GM18519 (cell line): ENCODE data around the gene OVCH2.
A peak's percentile ranks its signal among the peaks of the same experiment; 100 is the strongest.
"Not testable (repeated sequence)": the region's sequence is repeated elsewhere in the genome, so short reads cannot be mapped to it uniquely, and the experiment has no call there.

Experiments
- ATAC-seq: cut with Tn5 transposase; IDR thresholded peaks from one replicate; pipeline ENCODE4 v1.9.1; 2021; ENCODE audit warnings: mild to moderate bottlenecking, moderate library complexity; ENCODE audit not compliant: unreplicated experiment, low FRiP score

Gene OVCH2

GRCh38 chr11:7672276-7672959, 33.9 kb downstream of the OVCH2 start:
- no peak for ATAC-seq

DNA sequence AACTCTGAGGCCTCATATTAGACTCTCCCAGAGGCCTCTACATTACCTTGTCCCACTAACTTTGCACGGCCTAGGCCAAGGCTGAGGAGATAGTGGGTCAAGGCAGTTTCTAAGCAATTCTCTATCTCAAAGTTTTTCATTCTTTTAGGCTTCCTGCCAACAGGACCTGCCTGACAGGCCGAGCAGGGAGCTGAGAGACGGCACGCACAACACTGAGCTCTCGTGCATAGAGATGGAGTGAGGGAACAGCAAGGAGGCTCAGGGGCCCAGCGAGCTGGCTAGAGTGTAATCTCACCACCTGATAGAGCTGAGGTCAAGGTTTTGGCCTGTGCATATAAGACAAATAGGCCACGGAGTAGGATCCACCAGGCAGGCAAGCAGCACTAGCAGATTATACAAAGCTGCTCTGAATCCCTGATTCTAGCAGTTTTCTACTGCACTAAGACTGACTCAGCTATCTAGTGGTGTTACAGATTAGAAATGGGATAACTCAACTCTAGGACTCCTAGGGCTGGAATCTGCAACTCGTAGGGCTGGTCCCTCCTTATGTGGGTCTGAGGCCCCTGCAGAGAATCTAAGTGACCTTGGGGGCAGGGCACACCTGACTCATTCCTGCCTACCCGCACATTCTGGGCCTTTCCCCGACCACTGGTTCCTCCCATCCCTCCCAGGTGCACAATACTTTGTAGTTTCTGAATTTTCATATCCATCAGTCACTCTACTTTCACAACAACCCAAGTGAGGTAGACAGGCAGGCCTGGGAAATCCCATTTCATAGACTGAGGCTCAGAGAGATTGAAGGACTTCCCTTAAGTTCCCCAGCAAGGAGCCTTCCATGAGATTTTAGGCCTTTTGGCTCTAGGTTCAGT, 34.7 kb downstream of the OVCH2 start:
- ATAC-seq: peak; percentile 53

DNA sequence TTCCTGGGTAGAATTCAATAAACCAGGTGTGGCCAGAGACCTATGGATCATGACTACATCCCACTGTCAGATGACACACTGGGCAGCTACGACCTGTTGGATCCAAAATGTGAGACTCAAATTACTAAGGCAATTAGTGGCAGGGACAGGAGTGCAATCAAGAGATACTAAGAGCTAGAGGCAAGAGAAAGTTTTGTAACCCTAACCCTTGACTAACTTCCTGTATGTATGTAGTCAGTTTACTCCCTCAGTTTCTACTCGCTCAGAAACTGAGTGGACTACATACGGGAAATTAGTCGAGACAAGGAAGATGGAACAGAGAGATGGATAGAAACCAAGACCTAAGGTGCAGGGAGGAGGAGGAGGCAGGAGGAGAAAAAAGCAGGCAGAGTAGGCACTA, 35.6 kb downstream of the OVCH2 start:
- ATAC-seq: no peak

- ATAC-seq: no peak
These were observed 37.4 kb downstream of the OVCH2 start for GRCh38 chr11:7668911-7669310.

DNA sequence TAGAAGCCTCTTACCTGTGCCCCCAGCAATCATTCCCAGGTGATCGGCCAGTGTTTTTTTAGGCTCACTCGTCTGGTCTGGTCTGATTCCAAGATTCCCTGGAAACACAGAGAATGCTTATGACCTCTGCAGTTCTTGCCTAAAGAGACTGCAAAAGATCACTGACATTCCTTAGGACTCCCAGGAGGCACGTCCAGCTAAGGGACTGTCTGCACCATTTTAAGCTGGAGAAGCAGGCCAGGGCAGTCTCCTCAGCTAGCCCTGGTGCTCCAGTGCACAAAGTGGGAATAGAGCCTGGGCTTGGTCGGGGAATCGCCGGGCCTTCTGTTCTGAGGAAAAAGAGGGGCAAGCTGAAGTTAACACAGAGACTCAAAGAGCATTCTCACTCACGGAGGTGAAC, 37.8 kb downstream of the OVCH2 start:
- ATAC-seq: no peak

DNA sequence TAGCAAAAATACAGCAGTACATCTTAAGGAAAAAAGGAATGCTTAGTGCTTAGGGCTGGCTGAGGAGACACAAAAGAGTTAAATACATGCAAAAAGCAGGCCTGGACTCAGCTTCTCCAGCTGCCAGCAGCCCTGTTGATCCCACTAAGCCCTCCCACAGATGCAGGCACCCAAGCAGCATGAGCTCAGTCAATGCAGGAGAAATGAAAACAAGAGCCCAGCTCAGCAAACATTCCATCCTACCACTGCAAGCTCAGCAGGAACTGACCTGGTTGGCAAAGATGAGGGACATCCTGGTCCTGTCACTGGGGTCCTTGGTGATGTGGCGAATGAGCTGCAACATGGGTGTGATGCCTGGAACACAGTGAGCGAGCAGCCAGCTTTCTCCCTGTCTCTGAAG, 38.8 kb downstream of the OVCH2 start:
- ATAC-seq: no peak

GRCh38 chr11:7666292-7666866, 39.9 kb downstream of the OVCH2 start:
- no peak for ATAC-seq

GRCh38 chr11:7665473-7666291, 40.6 kb downstream of the OVCH2 start:
- peak; percentile 96 for ATAC-seq

GRCh38 chr11:7664867-7665266, 41.4 kb downstream of the OVCH2 start:
- no peak for ATAC-seq

GRCh38 chr11:7663531-7663930, 42.7 kb downstream of the OVCH2 start:
- not testable (repeated sequence) for ATAC-seq

- no peak for ATAC-seq
These were observed 48.8 kb downstream of the OVCH2 start for GRCh38 chr11:7657306-7658025.

GRCh38 chr11:7656704-7657103, 49.6 kb downstream of the OVCH2 start:
- ATAC-seq: no peak

DNA sequence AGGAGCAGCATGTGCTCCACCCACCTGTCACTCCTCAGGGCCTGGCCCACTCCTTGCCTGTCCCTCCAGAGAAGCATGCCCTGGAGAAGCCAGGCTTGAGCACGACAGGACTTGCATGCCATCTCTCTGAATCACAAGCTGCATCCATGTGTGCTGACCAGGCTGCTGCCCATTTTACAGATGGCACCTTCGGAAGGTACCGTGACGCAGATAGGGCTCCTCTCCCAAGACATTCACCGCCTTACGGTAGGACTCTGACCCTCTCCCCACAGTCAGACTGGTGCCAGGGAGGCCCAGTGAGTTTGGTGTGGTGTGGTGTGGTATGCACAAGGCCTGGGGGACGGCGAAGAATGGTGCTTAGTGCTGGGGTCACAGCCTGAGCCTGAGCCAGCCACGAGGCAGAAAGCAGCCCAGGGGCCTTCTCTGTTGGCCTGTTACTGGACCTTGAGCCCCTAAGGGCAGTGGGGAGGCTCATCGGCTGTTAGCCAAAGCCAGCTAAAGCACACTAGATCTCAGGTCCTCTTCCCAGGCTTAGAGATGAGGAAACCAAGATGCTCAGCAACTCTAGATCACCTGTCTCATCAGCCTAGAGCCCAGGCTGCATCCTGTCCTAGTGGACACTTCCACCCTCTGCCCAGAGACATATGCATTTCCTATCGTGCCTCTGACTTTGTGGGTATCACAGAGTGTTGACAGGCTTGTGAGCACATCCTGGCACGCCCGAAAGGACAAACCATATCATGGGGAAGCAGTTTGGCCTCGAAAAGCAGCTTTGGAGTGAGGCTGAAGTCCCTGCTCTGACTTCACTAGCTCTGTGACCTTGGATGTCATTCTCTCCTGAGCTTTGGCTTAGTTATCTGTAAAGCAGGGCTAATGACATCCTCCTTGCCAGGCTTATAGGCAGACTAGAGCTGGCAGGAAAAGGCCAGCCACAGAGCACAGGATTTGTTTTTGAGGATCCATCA, 50.7 kb downstream of the OVCH2 start:
- no peak for ATAC-seq

- ATAC-seq: no peak
These were observed 52.0 kb downstream of the OVCH2 start for GRCh38 chr11:7654195-7654705.

DNA sequence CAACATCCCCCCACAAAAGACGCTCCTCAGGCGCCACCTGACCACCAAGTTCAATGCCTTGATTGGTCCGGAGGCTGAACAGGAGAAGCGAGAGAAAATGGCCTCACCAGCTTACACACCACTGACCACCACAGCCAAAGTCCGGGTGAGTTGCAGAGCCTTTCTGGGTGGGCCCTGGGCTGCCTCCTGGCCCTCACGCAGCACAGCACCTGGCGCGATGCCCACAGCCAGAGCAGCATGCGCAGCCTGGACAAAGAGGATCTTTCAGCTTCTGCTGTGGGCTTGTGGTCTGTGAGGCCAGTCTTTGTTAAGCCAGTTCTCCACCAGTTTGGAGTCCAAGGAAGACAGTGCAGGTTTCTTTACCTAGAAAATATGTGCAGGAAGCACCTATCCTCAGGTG, 54.6 kb downstream of the OVCH2 start:
- ATAC-seq: no peak

GRCh38 chr11:7651140-7651551, 55.1 kb downstream of the OVCH2 start:
- ATAC-seq: no peak

GRCh38 chr11:7648264-7648663, 58.0 kb downstream of the OVCH2 start:
- ATAC-seq: no peak

DNA sequence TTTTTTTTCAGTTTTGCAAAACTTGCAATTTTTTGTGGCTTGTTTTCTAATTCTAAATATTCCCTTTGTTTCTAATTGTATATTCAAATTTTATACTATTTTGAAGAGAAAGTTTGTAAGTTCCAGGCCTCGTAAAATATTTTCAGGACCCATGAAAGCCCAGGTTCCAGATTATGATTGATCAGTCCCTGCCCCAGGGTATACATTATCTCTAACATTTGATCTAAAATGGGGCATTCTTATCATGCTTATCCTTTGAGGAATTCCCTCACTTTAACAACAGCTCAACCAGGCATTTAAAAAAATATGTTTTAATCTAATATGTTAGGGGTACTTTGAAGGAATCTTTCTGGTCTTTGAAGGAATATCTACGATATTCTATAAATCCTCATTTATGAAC, 59.4 kb downstream of the OVCH2 start:
- ATAC-seq: no peak

- no peak for ATAC-seq
These were observed 61.1 kb downstream of the OVCH2 start for GRCh38 chr11:7645206-7645605.
